Measurements from ENCODE around the gene TREM1. TPM values are rescaled to one million over a fixed set of nuclear protein-coding genes. Genes with fewer than 3 reads are reported as not detected.

The TREM1 gene
- total and polyA plus RNA-seq, 4 donors = 0.09 to 1.3 (median 0.38) TPM

GRCh38 chr6:41262401-41262800 lies 24.1 kb downstream of the TREM1 start:
- WGBS = 58% methylated on average over 2 of the region's 2 CpGs
- H3K4me3 ChIP-seq (ENCODE audit: low read depth in 1 of 3, low read length in 3 of 3) = no peak overlapping the region
- H3K9me3 ChIP-seq (ENCODE audit: control insufficient read depth in 4 of 4, low read length in 3 of 4) = peaks cover 0 to 21% (median 3%) of the 10 kb centered on the region in 4 donors
- H3K4me1 ChIP-seq (ENCODE audit: control insufficient read depth in 4 of 4, insufficient read depth in 4 of 4, low read length in 3 of 4) = no peaks in the 10 kb centered on the region
- H3K36me3 ChIP-seq (ENCODE audit: control insufficient read depth in 4 of 4, insufficient read depth in 3 of 4, low read depth in 1 of 4, low read length in 3 of 4) = no peaks in the 10 kb centered on the region
- no peak for DNase-seq (ENCODE audit: low spot score)
- H3K27ac ChIP-seq (ENCODE audit: low read depth in 1 of 2, low read length in 2 of 2) = no peak overlapping the region
- H3K27me3 ChIP-seq (ENCODE audit: control insufficient read depth in 4 of 4, insufficient read depth in 4 of 4, low read length in 3 of 4) = no peaks in the 10 kb centered on the region
- no peak for TF ChIP-seq FOXA2 (IDR thresholded peaks at IDR 0.05)
- no peak for TF ChIP-seq HNF4G (IDR thresholded peaks at IDR 0.05)
- TF ChIP-seq FOXA1 (IDR thresholded peaks at IDR 0.05) = no peak
- TF ChIP-seq SP1 (IDR thresholded peaks at IDR 0.05) = no peak
- TF ChIP-seq EGR1 (IDR thresholded peaks at IDR 0.05; ENCODE audit: low read depth in 2 of 2) = no peak
- TF ChIP-seq RXRA (IDR thresholded peaks at IDR 0.05) = no peak
- TF ChIP-seq, protein P1, sequence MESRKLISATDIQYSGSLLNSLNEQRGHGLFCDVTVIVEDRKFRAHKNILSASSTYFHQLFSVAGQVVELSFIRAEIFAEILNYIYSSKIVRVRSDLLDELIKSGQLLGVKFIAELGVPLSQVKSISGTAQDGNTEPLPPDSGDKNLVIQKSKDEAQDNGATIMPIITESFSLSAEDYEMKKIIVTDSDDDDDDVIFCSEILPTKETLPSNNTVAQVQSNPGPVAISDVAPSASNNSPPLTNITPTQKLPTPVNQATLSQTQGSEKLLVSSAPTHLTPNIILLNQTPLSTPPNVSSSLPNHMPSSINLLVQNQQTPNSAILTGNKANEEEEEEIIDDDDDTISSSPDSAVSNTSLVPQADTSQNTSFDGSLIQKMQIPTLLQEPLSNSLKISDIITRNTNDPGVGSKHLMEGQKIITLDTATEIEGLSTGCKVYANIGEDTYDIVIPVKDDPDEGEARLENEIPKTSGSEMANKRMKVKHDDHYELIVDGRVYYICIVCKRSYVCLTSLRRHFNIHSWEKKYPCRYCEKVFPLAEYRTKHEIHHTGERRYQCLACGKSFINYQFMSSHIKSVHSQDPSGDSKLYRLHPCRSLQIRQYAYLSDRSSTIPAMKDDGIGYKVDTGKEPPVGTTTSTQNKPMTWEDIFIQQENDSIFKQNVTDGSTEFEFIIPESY (IDR thresholded peaks at IDR 0.05) = no peak
- TF ChIP-seq, protein P2, sequence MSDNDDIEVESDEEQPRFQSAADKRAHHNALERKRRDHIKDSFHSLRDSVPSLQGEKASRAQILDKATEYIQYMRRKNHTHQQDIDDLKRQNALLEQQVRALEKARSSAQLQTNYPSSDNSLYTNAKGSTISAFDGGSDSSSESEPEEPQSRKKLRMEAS (IDR thresholded peaks at IDR 0.05) = no peak
- no peak overlapping the region for H3K9ac ChIP-seq (ENCODE audit: low read depth in 1 of 2, low read length in 2 of 2)

- Histone ChIP-seq H3K27me3 (ENCODE audit: control insufficient read depth in 4 of 4, insufficient read depth in 4 of 4, low read length in 3 of 4) (no peaks in the 10 kb centered on the region), H3K9ac (ENCODE audit: low read depth in 1 of 2, low read length in 2 of 2) (no peak overlapping the region), H3K36me3 (ENCODE audit: control insufficient read depth in 4 of 4, insufficient read depth in 3 of 4, low read depth in 1 of 4, low read length in 3 of 4) (no peaks in the 10 kb centered on the region), H3K9me3 (ENCODE audit: control insufficient read depth in 4 of 4, low read length in 3 of 4) (peaks cover 0 to 15% (median 0%) of the 10 kb centered on the region in 4 donors), H3K4me1 (ENCODE audit: control insufficient read depth in 4 of 4, insufficient read depth in 4 of 4, low read length in 3 of 4) (no peaks in the 10 kb centered on the region), H3K27ac (ENCODE audit: low read depth in 1 of 2, low read length in 2 of 2) (no peak overlapping the region), H3K4me3 (ENCODE audit: low read depth in 1 of 3, low read length in 3 of 3) (no peak overlapping the region)
- no peak for DNase-seq (ENCODE audit: low spot score)
- TF ChIP-seq GABPA (IDR thresholded peaks at IDR 0.05 in 1 of 2, conservative IDR thresholded peaks at IDR 0.05 in 1 of 2) (no peak), TAF1 (conservative IDR thresholded peaks at IDR 0.05) (no peak), REST (IDR thresholded peaks at IDR 0.05) (no peak), FOXA1 (IDR thresholded peaks at IDR 0.05) (no peak), CTCF (IDR thresholded peaks at IDR 0.05; ENCODE audit: low read depth, low read length, missing input control) (no peak), SP1 (IDR thresholded peaks at IDR 0.05) (no peak)
- TF ChIP-seq, protein P2 (IDR thresholded peaks at IDR 0.05) = no peak
- WGBS = 92% methylated on average over 1 of the region's 1 CpG
Measured at GRCh38 chr6:41258196-41258493, 28.3 kb downstream of the TREM1 start.

All from liver (tissue), 9 donors.